HepG2 (cell line): ENCODE data around the gene RAB6A. TPM values are rescaled to one million over a fixed set of nuclear protein-coding genes. Genes with fewer than 3 reads are reported as not detected.
A peak's percentile ranks its signal among the peaks of the same experiment; 100 is the strongest.

Experiments used
- CBX1 ChIP-seq: IDR thresholded peaks from one replicate; pipeline ENCODE4 v1.6.1; 2016; ENCODE audit warnings: antibody characterized with exemption, low read depth
- CHCHD3 ChIP-seq: sonication (generic); formaldehyde crosslinking; IDR thresholded peaks from 2 replicates; pipeline ENCODE4 v1.8.0; 2022; ENCODE audit warnings: mild to moderate bottlenecking, missing genetic modification reagents, moderate library complexity
- ELF4 ChIP-seq: sonication (generic); formaldehyde crosslinking; IDR thresholded peaks from 2 replicates; pipeline ENCODE4 v1.5.0; 2020; ENCODE audit warnings: missing genetic modification reagents, mild to moderate bottlenecking, moderate library complexity, borderline replicate concordance
- FOXA1 ChIP-seq, 2 experiments: fragments of 450-650 bp in 1 of 2; sonication (generic) in 1 of 2; formaldehyde crosslinking in 1 of 2; IDR thresholded peaks; 2 replicates each; pipeline versions ENCODE4 v1.4.0 to v1.6.1; 2016 to 2020; ENCODE audit warnings: missing genetic modification reagents in 1 of 2
- FOXK1 ChIP-seq: sonication (generic); formaldehyde crosslinking; IDR thresholded peaks from 2 replicates; pipeline ENCODE4 v1.4.0; 2020; ENCODE audit warnings: low read depth, missing genetic modification reagents, borderline replicate concordance
- IKZF5 ChIP-seq: IDR thresholded peaks from 2 replicates; pipeline ENCODE4 v1.6.1; 2018; ENCODE audit warnings: missing genetic modification reagents, mild to moderate bottlenecking, missing compliant biosample characterization
- IRF2 ChIP-seq: IDR thresholded peaks from 2 replicates; pipeline ENCODE4 v1.6.1; 2018; ENCODE audit warnings: missing genetic modification reagents, missing compliant biosample characterization
- JUNB ChIP-seq: sonication (generic); formaldehyde crosslinking; IDR thresholded peaks from 2 replicates; pipeline ENCODE4 v1.8.0; 2022; ENCODE audit warnings: missing genetic modification reagents, mild to moderate bottlenecking, borderline replicate concordance
- MEIS2 ChIP-seq: sonication (generic); formaldehyde crosslinking; IDR thresholded peaks from 2 replicates; pipeline ENCODE4 v1.9.0; 2021; ENCODE audit warnings: mild to moderate bottlenecking, missing genetic modification reagents
- MXI1 ChIP-seq: IDR thresholded peaks from 3 replicates; pipeline ENCODE4 v1.6.1; 2012; ENCODE audit warnings: low read depth, low read length, inconsistent platforms, borderline replicate concordance
- NFE2L1 ChIP-seq: sonication (generic); formaldehyde crosslinking; IDR thresholded peaks from 2 replicates; pipeline ENCODE4 v1.4.0; 2020; ENCODE audit warnings: missing genetic modification reagents, mild to moderate bottlenecking, borderline replicate concordance
- NR2F2 ChIP-seq: IDR thresholded peaks from 2 replicates; pipeline ENCODE4 v1.6.1; 2012; ENCODE audit warnings: low read depth, inconsistent platforms, borderline replicate concordance
- SIN3B ChIP-seq: fragments of 150-350 bp; IDR thresholded peaks from 2 replicates; pipeline ENCODE4 v1.6.1; 2014; ENCODE audit warnings: low read length
- SIX4 ChIP-seq: sonication (generic); formaldehyde crosslinking; IDR thresholded peaks from 2 replicates; pipeline ENCODE4 v1.4.0; 2020; ENCODE audit warnings: missing genetic modification reagents
- STAT6 ChIP-seq: sonication (generic); formaldehyde crosslinking; IDR thresholded peaks from 2 replicates; pipeline ENCODE4 v1.4.0; 2020; ENCODE audit warnings: missing genetic modification reagents, mild to moderate bottlenecking, borderline replicate concordance
- TAF15 ChIP-seq: fragments of 200-400 bp; formaldehyde crosslinking; IDR thresholded peaks from one replicate; pipeline ENCODE4 v1.6.1; 2018; ENCODE audit warnings: mild to moderate bottlenecking, low read depth, low read length; ENCODE audit not compliant: poor library complexity, severe bottlenecking
- ZBTB38 ChIP-seq: sonication (generic); formaldehyde crosslinking; IDR thresholded peaks from 2 replicates; pipeline ENCODE4 v1.5.1; 2020; ENCODE audit warnings: mild to moderate bottlenecking, missing genetic modification reagents
- ZKSCAN5 ChIP-seq: sonication (generic); formaldehyde crosslinking; IDR thresholded peaks from 2 replicates; pipeline ENCODE4 v1.5.1; 2020; ENCODE audit warnings: mild to moderate bottlenecking, missing genetic modification reagents
- ZNF160 ChIP-seq: sonication (generic); formaldehyde crosslinking; IDR thresholded peaks from 2 replicates; pipeline ENCODE4 v1.8.0; 2022; ENCODE audit warnings: mild to moderate bottlenecking, inconsistent platforms, missing genetic modification reagents
- ZNF468 ChIP-seq: sonication (generic); formaldehyde crosslinking; IDR thresholded peaks from 2 replicates; pipeline ENCODE4 v1.8.0; 2022; ENCODE audit warnings: mild to moderate bottlenecking, moderate library complexity, missing genetic modification reagents
- ZNF512B ChIP-seq: sonication (generic); formaldehyde crosslinking; IDR thresholded peaks from 2 replicates; pipeline ENCODE4 v1.5.1; 2020; ENCODE audit warnings: missing genetic modification reagents, mild to moderate bottlenecking, borderline replicate concordance
- ZNF839 ChIP-seq: sonication (generic); formaldehyde crosslinking; IDR thresholded peaks from 2 replicates; pipeline ENCODE4 v1.4.0; 2020; ENCODE audit warnings: missing genetic modification reagents, mild to moderate bottlenecking, borderline replicate concordance
- ZNF878 ChIP-seq: sonication (generic); formaldehyde crosslinking; IDR thresholded peaks from 2 replicates; pipeline ENCODE4 v1.8.1; 2023; ENCODE audit warnings: mild to moderate bottlenecking, missing genetic modification reagents, moderate library complexity
- ZSCAN20 ChIP-seq: sonication (generic); formaldehyde crosslinking; IDR thresholded peaks from 2 replicates; pipeline ENCODE4 v1.4.0; 2020; ENCODE audit warnings: missing genetic modification reagents, mild to moderate bottlenecking, borderline replicate concordance
- polyA plus RNA-seq, 8 experiments: library from polyadenylated mRNA; depleted of rRNA in 3 of 8; stranded (reverse) in 7 of 8; unstranded in 1 of 8; fragments of >200 nt; fragmentation: Illumina TruSeq in 4 of 8; extraction: Trizol in 4 of 8; gene quantifications; 2 replicates each; pipeline versions ENCODE4 v1.2.1 to v1.2.3, GENCODE V29; 2011 to 2016; ENCODE audit warnings: low read depth in 4 of 8, missing spikeins in 1 of 8, mixed read lengths in 1 of 8; ENCODE audit not compliant: insufficient read depth in 1 of 8
- total RNA-seq, 5 experiments: library from RNA; depleted of rRNA; stranded (reverse); fragments of >200 nt; fragmentation: Illumina TruSeq; extraction: Trizol; gene quantifications; 2 replicates each; pipeline ENCODE4 v1.2.3, GENCODE V29; 2016; ENCODE audit warnings: low read depth in 1 of 5

Gene RAB6A
- total and polyA plus RNA-seq, 2 of the 13 experiments (the other 11 are each of a cell fraction or from before 2014, with no cell fraction given), result 74.3 to 121 TPM

GRCh38 chr11:73652046-73652730, 108.7 kb downstream of the RAB6A start (continued):
- no peak for TF ChIP-seq SIX4 (CRISPR knock-in tag)
- no peak for TF ChIP-seq ELF4 (CRISPR knock-in tag)
- no peak for TF ChIP-seq ZNF160 (CRISPR knock-in tag)
- TF ChIP-seq CHCHD3 (CRISPR knock-in tag), result no peak
- no peak for TF ChIP-seq ZSCAN20 (CRISPR knock-in tag)
- TF ChIP-seq MEIS2 (CRISPR knock-in tag), result no peak
- TF ChIP-seq NR2F2, result 0 out of 2 replicates have a peak, but pooled peaks have one; percentile 12
- TF ChIP-seq FOXA1 (IDR thresholded peaks at IDR 0.05), result no peak
- TF ChIP-seq FOXA1 (CRISPR knock-in tag; IDR thresholded peaks at IDR 0.05), result 0 out of 2 replicates have a peak, but pooled peaks have one; percentile 4
- TF ChIP-seq ZKSCAN5 (CRISPR knock-in tag), result no peak
- no peak for TF ChIP-seq JUNB (CRISPR knock-in tag)
- TF ChIP-seq IRF2 (CRISPR knock-in tag), result no peak
- TF ChIP-seq IKZF5 (CRISPR knock-in tag), result peak; percentile 36; the same call in 1 of the 2 replicates
- TF ChIP-seq STAT6 (CRISPR knock-in tag), result no peak
- peak; percentile 80 for TF ChIP-seq ZBTB38 (CRISPR knock-in tag)
- no peak for TF ChIP-seq TAF15
- TF ChIP-seq NFE2L1 (CRISPR knock-in tag), result no peak
- no peak for TF ChIP-seq CBX1
- peak; percentile 68; the same call in 1 of the 3 replicates for TF ChIP-seq MXI1
- TF ChIP-seq ZNF512B (CRISPR knock-in tag), result no peak
- TF ChIP-seq FOXK1 (CRISPR knock-in tag), result no peak
- no peak for TF ChIP-seq ZNF468 (CRISPR knock-in tag)
- no peak for TF ChIP-seq ZNF839 (CRISPR knock-in tag)
- TF ChIP-seq SIN3B, result no peak
- TF ChIP-seq ZNF878, result no peak
